NT2/D1 (cell line): ENCODE measurements around the gene B3GNT4.

ENCODE experiments used
- YY1 ChIP-seq: IDR thresholded peaks from 2 replicates; pipeline ENCODE4 v1.6.1; 2011; ENCODE audit not compliant: insufficient read length, insufficient read depth
- ZNF274 ChIP-seq: IDR thresholded peaks from 2 replicates; pipeline ENCODE4 v1.6.1; 2011; ENCODE audit warnings: mild to moderate bottlenecking, low read depth, low read length

GRCh38 chr12:122250536-122250935 is 47.0 kb downstream of the B3GNT4 start:
- no peak for TF ChIP-seq ZNF274
- no peak for TF ChIP-seq YY1
